B cell (primary cell): ENCODE results near the gene SLC2A2. TPM values are rescaled to one million over a fixed set of nuclear protein-coding genes. Genes with fewer than 3 reads are reported as not detected.

Experiments used
- ATAC-seq: fragments of 200-7000 bp; cut with Tn5 transposase; one replicate; pipeline ENCODE4 v1.10.0; 2021; ENCODE audit warnings: low read depth, mild to moderate bottlenecking, moderate number of reproducible peaks, moderate library complexity
- CTCF ChIA-PET: fragments of 350-600 bp; sonication (Branson Sonifier 250); formaldehyde crosslinking; loops from one replicate; lab custom pipeline; 2021; ENCODE audit warnings: antibody characterized with exemption, inconsistent platforms; lab: Charles Lee
- POLR2A ChIA-PET: fragments of 350-600 bp; sonication (Branson Sonifier 250); formaldehyde crosslinking; loops from one replicate; lab custom pipeline; 2021; ENCODE audit warnings: antibody characterized with exemption; lab: Charles Lee
- DNase-seq: peaks from one replicate; pipeline ENCODE4 v3.0.0; 2013
- H2AFZ ChIP-seq: 2 replicates; pipeline ENCODE4 v1.6.1; 2012; ENCODE audit warnings: mild to moderate bottlenecking, low read depth, low read length; ENCODE audit not compliant: insufficient read depth, poor library complexity, severe bottlenecking
- H3K27ac ChIP-seq, 2 donors: 1 replicate in 1 of 2; 2 replicates in 1 of 2; pipeline ENCODE4 v1.5.1; 2012 to 2013; ENCODE audit warnings: low read length in 2 of 2, mild to moderate bottlenecking in 2 of 2, moderate library complexity in 1 of 2
- H3K27me3 ChIP-seq, 4 experiments: fragments of 200-600 bp in 1 of 4; sonication (generic) in 1 of 4; replicated peaks in 1 of 4; 1 replicate in 2 of 4; 2 replicates in 2 of 4; pipeline versions ENCODE4 v1.6.1 to v1.7.0; 2013 to 2016; ENCODE audit warnings: low read length in 3 of 4, mild to moderate bottlenecking in 2 of 4, mixed read lengths in 1 of 4, moderate library complexity in 1 of 4; ENCODE audit not compliant: insufficient read depth in 4 of 4, control insufficient read depth in 3 of 4; ENCODE audit errors: control extremely low read depth in 1 of 4
- H3K36me3 ChIP-seq, 2 experiments: replicated peaks in 1 of 2; 1 replicate in 1 of 2; 2 replicates in 1 of 2; pipeline versions ENCODE4 v1.6.1 to v1.7.1; 2013; ENCODE audit warnings: low read length in 1 of 2; ENCODE audit not compliant: insufficient read depth in 2 of 2, control insufficient read depth in 1 of 2; ENCODE audit errors: control extremely low read depth in 1 of 2, extremely low read depth in 1 of 2
- H3K4me1 ChIP-seq, 2 donors: fragments of 200-600 bp in 1 of 2; sonication (generic) in 1 of 2; 1 replicate in 1 of 2; 2 replicates in 1 of 2; pipeline versions ENCODE4 v1.5.1 to v1.6.1; 2013 to 2017; ENCODE audit warnings: low read length in 2 of 2; ENCODE audit not compliant: control insufficient read depth in 2 of 2, insufficient read depth in 2 of 2
- H3K4me2 ChIP-seq: replicated peaks from 2 replicates; pipeline ENCODE3; 2012; ENCODE audit warnings: mild to moderate bottlenecking, low read depth, low read length; ENCODE audit not compliant: poor library complexity, severe bottlenecking
- H3K4me3 ChIP-seq, 5 experiments: fragments of 200-600 bp in 1 of 5; sonication (generic) in 1 of 5; 1 replicate in 3 of 5; 2 replicates in 2 of 5; pipeline versions ENCODE4 v1.5.1 to v1.7.0; 2011 to 2016; ENCODE audit warnings: low read length in 4 of 5, mild to moderate bottlenecking in 4 of 5, low read depth in 2 of 5, control low read depth in 1 of 5, moderate library complexity in 1 of 5; ENCODE audit not compliant: insufficient read depth in 1 of 5; ENCODE audit errors: control extremely low read depth in 1 of 5, extremely low read depth in 1 of 5
- H3K79me2 ChIP-seq: fragments of 200-600 bp; sonication (generic); one replicate; pipeline ENCODE4 v1.6.0; 2016; ENCODE audit warnings: low read length; ENCODE audit not compliant: control insufficient read depth, insufficient read depth
- H3K9ac ChIP-seq: fragments of 200-600 bp; sonication (generic); 2 replicates; pipeline ENCODE4 v1.6.1; 2017; ENCODE audit warnings: mild to moderate bottlenecking, low read length, moderate library complexity
- H3K9me3 ChIP-seq, 3 donors: one replicate each; pipeline versions ENCODE4 v1.6.1 to v1.7.1; 2013; ENCODE audit warnings: low read length in 2 of 3; ENCODE audit not compliant: control insufficient read depth in 2 of 3, insufficient read depth in 1 of 3; ENCODE audit errors: control extremely low read depth in 1 of 3
- H4K20me1 ChIP-seq: 2 replicates; pipeline ENCODE4 v1.6.0; 2012; ENCODE audit warnings: mild to moderate bottlenecking, low read length; ENCODE audit not compliant: insufficient read depth, control insufficient read depth, poor library complexity, severe bottlenecking
- H3K27ac Mint-ChIP-seq: one replicate; pipeline ENCODE4 v1.8.0; 2021; ENCODE audit warnings: mixed read lengths
- H3K27me3 Mint-ChIP-seq: one replicate; pipeline ENCODE4 v1.8.0; 2021; ENCODE audit warnings: mixed read lengths
- H3K4me1 Mint-ChIP-seq: one replicate; pipeline ENCODE4 v1.8.0; 2021; ENCODE audit warnings: mixed read lengths
- H3K4me3 Mint-ChIP-seq: one replicate; pipeline ENCODE4 v1.8.0; 2021; ENCODE audit warnings: mixed read lengths
- H3K9me3 Mint-ChIP-seq: one replicate; pipeline ENCODE4 v1.8.0; 2022; ENCODE audit warnings: mixed read lengths; ENCODE audit not compliant: insufficient read depth
- EZH2 ChIP-seq: IDR thresholded peaks from 2 replicates; pipeline ENCODE4 v1.6.1; 2012; ENCODE audit warnings: borderline replicate concordance, low read depth, mild to moderate bottlenecking, moderate library complexity, low read length; ENCODE audit not compliant: insufficient read depth, poor library complexity, severe bottlenecking
- WGBS: methylation state at CpG from one replicate; pipeline ENCODE4 v1.1.5; 2013; ENCODE audit warnings: missing lambda C conversion rate; ENCODE audit not compliant: insufficient coverage; 5-methylcytosine and 5-hydroxymethylcytosine counted together
- intact Hi-C: fragments of 100-400 bp; cut with micrococcal nuclease; formaldehyde crosslinking; loops from one replicate; pipeline ENCODE4 v1.10.0; 2022
- polyA plus RNA-seq: library from polyadenylated mRNA; depleted of rRNA; stranded (reverse); fragments of >200 nt; gene quantifications from 2 replicates; pipeline ENCODE4 v1.2.3, GENCODE V29; 2012
- total RNA-seq, 2 donors: library from RNA; stranded (reverse); fragments of 120-200 nt in 1 of 2; gene quantifications; 1 replicate in 1 of 2; 2 replicates in 1 of 2; pipeline versions ENCODE4 v1.2.3 to v1.2.4, GENCODE V29; 2013 to 2022
- TF ChIP-seq, protein P1 (sequence below): fragments of 200-600 bp; IDR thresholded peaks from one replicate; pipeline ENCODE4 v1.8.0; 2022; ENCODE audit warnings: antibody characterized with exemption, mild to moderate bottlenecking

The SLC2A2 gene
- total and polyA plus RNA-seq, 2 donors (not counting 1 experiment from before 2014, with no cell fraction given) = not detected

DNA sequence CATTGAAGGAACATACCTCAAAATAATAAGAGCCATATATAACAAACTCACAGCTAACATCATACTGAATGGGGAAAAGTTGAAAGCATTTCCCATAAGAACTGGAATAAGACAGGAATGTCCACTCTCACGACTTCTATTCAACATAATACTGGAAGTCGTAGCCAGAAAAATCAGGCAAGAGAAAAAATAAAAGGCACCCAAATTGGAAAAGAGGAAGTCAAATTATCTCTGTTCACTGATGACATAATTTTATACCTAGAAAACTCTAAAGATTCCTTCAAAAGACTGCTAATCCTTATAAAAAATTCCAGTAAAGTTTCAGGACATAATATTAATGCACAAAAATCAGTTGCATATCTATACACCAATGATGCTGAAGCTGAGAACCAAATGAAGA is 34.9 kb downstream of the SLC2A2 start:
- no peak overlapping the region for H3K27ac Mint-ChIP-seq
- H2AFZ ChIP-seq = no peak overlapping the region
- no peaks in the 10 kb centered on the region for H3K36me3 ChIP-seq
- no peak overlapping the region for H3K4me3 ChIP-seq
- H3K9ac ChIP-seq = no peak overlapping the region
- peaks cover 7% of the 10 kb centered on the region for H3K9me3 Mint-ChIP-seq
- ATAC-seq (no peak), DNase-seq (no peak)
- no peaks in the 10 kb centered on the region for H3K4me1 Mint-ChIP-seq
- no peak overlapping the region for H3K4me3 Mint-ChIP-seq
- intact Hi-C loops = no loop called here
- H3K27me3 ChIP-seq = peaks cover 0 to 5% (median 0%) of the 10 kb centered on the region in 4 experiments
- no peaks in the 10 kb centered on the region for H3K79me2 ChIP-seq
- H3K4me1 ChIP-seq = no peaks in the 10 kb centered on the region
- whole genome bisulfite sequencing = no CpG with 5 or more reads among the region's 2 CpGs
- TF ChIP-seq, protein P1, sequence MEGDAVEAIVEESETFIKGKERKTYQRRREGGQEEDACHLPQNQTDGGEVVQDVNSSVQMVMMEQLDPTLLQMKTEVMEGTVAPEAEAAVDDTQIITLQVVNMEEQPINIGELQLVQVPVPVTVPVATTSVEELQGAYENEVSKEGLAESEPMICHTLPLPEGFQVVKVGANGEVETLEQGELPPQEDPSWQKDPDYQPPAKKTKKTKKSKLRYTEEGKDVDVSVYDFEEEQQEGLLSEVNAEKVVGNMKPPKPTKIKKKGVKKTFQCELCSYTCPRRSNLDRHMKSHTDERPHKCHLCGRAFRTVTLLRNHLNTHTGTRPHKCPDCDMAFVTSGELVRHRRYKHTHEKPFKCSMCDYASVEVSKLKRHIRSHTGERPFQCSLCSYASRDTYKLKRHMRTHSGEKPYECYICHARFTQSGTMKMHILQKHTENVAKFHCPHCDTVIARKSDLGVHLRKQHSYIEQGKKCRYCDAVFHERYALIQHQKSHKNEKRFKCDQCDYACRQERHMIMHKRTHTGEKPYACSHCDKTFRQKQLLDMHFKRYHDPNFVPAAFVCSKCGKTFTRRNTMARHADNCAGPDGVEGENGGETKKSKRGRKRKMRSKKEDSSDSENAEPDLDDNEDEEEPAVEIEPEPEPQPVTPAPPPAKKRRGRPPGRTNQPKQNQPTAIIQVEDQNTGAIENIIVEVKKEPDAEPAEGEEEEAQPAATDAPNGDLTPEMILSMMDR = no peak
- no peak for TF ChIP-seq EZH2
- H3K27me3 Mint-ChIP-seq = peaks cover 19% of the 10 kb centered on the region
- CTCF ChIA-PET = no interaction called here
- no peak overlapping the region for H3K27ac ChIP-seq
- no peak overlapping the region for H3K4me2 ChIP-seq
- H3K9me3 ChIP-seq = peaks cover 0 to 3% (median 1%) of the 10 kb centered on the region in 3 donors
- no peaks in the 10 kb centered on the region for H4K20me1 ChIP-seq
- POLR2A ChIA-PET = no interaction called here

DNA sequence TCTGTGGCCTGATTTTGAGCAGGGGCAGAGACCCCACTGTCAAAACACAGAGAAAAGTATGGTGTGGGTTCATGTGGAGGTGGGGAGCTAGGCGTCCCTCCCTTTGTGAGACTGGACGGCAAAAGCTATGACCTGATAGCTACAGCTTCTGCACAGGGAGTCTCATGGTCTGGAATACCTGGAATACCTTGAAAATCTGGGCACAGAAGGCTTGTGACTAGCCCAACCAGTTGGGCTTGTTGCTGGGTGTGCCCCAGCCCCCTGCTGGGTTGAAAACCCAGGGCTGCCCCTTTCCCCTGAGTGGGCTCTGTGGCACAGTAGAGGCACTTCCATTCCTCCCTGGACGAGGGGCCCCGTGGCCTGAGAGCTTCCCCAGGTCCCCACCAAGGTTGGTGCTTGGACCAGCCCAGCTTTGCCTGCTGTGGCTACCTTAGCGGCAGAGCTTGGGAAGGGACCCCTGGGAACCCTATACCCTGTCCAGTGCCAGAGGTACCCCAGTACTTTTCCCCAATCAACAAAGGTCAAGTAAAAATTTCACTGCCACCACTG is 37.3 kb downstream of the SLC2A2 start:
- TF ChIP-seq, protein P1 = no peak
- no peak for TF ChIP-seq EZH2
- ChIA-PET POLR2A (no interaction called here), CTCF (no interaction called here)
- no peaks in the 10 kb centered on the region for H3K79me2 ChIP-seq
- 81% methylated on average over 5 of the region's 5 CpGs for WGBS
- H3K4me1 Mint-ChIP-seq = no peaks in the 10 kb centered on the region
- no peaks in the 10 kb centered on the region for H4K20me1 ChIP-seq
- H3K9me3 Mint-ChIP-seq = peaks cover 7% of the 10 kb centered on the region
- intact Hi-C loops = no loop called here
- peaks cover 0 to 5% (median 0%) of the 10 kb centered on the region in 4 experiments for H3K27me3 ChIP-seq
- H3K36me3 ChIP-seq = no peaks in the 10 kb centered on the region
- no peak for DNase-seq
- H3K4me3 Mint-ChIP-seq = no peak overlapping the region
- no peak for ATAC-seq
- peaks cover 0 to 3% (median 1%) of the 10 kb centered on the region in 3 donors for H3K9me3 ChIP-seq
- no peak overlapping the region for H3K4me3 ChIP-seq
- H2AFZ ChIP-seq = no peak overlapping the region
- H3K27ac ChIP-seq = no peak overlapping the region
- peaks cover 23% of the 10 kb centered on the region for H3K27me3 Mint-ChIP-seq
- H3K9ac ChIP-seq = no peak overlapping the region
- H3K27ac Mint-ChIP-seq = no peak overlapping the region
- H3K4me1 ChIP-seq = no peaks in the 10 kb centered on the region
- H3K4me2 ChIP-seq = no peak overlapping the region
